ENCODE data around the gene WASL. TPM values are rescaled to one million over a fixed set of nuclear protein-coding genes. Genes with fewer than 3 reads are reported as not detected.

Gene WASL
- total RNA-seq (2022) (42.3 TPM in 2 replicates), Bru-seq, nascent RNA (percentile 94 among the genes with signal in this experiment), BruChase-seq, experiment 1, labeled RNA remaining after a 2-hour chase (percentile 90 among the genes with signal in this experiment), BruChase-seq, experiment 2, labeled RNA remaining after a 6-hour chase (percentile 87 among the genes with signal in this experiment)
- long read RNA-seq, full-length matches to known transcripts = 13 of 21 reads
- long read RNA-seq, partial matches to known transcripts = 3 of 21 reads
- long read RNA-seq, other reads (novel, unspliced or antisense) = 5 of 21 reads

DNA sequence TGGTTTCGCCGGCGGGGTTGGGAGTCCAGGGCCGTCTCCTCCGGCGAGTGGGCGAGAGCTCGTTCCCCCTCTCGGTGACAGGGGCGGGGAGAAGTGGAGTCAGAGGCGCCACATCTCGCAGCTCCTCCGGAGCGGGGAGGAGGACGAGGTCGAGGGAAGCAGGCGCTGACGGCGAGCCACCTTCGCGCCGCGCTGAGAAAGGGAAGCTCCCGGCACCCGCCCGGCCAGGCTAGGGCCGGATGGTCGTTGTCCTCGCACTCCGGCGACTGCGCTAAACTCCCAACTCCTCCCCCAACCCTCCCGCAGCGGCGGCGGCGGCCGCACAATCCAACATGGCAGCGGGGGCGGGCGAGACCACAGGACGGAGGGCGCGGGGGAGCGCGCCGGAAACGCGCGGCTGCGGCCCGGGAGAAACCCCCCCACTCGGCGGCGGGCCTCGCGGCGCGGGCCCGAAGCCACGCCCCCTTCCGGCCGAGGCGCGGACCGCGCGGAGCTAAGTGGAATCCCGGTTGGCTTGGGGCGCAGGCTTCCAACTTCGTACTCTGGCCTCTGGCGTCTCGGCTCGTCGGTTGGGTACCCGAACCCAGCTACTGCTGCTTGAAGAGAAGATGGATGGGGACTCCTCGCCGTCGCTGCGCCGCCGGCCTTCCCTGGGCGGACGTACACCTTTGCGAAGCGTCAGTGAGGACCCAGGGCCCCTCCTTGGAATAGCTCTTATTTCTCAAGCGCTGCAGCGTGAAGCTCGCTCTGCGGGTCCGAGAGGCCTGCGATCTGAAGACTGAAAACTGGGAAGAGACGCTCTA is at the start of gene WASL:
WASL (minus strand) TSS at position 270 of the 803 bp plus-strand sequence; CDS start at position 1, 269 bp downstream.
- H3K4me3 ChIP-seq (ENCODE audit: low read depth, low read length) = peak within 1 kb of the TSS; percentile 100
- peaks cover 30% of the 10 kb centered on the region for H3K4me1 Mint-ChIP-seq (ENCODE audit: low read depth, unreplicated experiment)
- peak; percentile 93 to 96 for DNase-seq
- ChIA-PET POLR2A (interaction anchor here (0.7 to 1.8 kb wide), 9 partner anchors 11 to 191 kb away, joined by 3 to 8 read pairs (median 4); partner anchors contain the start of gene NDUFA5), CTCF (interaction anchor here (1.0 to 1.8 kb wide), 7 partner anchors 11 to 123 kb away, joined by 3 to 7 read pairs (median 5); no protein-coding TSS in a partner anchor)
- intact Hi-C loops (cut with micrococcal nuclease; ENCODE audit: unreplicated experiment) = loop anchor here (1.0 to 5.0 kb wide), 8 partner anchors 24 to 214 kb away; partner anchors contain the start of genes IQUB and NDUFA5
- H3K36me3 ChIP-seq (ENCODE audit: control insufficient read depth, insufficient read depth, low read length) = no peaks in the 10 kb centered on the region; the same call in 1 of the 2 replicates
- H3K4me1 ChIP-seq = peaks cover 20% of the 10 kb centered on the region
- H3K4me3 Mint-ChIP-seq (ENCODE audit: unreplicated experiment) = peak within 1 kb of the TSS; percentile 100
- H3K27ac Mint-ChIP-seq (ENCODE audit: unreplicated experiment) = peak within 1 kb of the TSS; percentile 98
- BruUV-seq (replicated peaks) = no TSS peak
- no peaks in the 10 kb centered on the region for H3K27me3 Mint-ChIP-seq (ENCODE audit: insufficient read depth, unreplicated experiment)
- H3K9me3 Mint-ChIP-seq (ENCODE audit: unreplicated experiment) = no peaks in the 10 kb centered on the region
- TF ChIP-seq, protein P1, sequence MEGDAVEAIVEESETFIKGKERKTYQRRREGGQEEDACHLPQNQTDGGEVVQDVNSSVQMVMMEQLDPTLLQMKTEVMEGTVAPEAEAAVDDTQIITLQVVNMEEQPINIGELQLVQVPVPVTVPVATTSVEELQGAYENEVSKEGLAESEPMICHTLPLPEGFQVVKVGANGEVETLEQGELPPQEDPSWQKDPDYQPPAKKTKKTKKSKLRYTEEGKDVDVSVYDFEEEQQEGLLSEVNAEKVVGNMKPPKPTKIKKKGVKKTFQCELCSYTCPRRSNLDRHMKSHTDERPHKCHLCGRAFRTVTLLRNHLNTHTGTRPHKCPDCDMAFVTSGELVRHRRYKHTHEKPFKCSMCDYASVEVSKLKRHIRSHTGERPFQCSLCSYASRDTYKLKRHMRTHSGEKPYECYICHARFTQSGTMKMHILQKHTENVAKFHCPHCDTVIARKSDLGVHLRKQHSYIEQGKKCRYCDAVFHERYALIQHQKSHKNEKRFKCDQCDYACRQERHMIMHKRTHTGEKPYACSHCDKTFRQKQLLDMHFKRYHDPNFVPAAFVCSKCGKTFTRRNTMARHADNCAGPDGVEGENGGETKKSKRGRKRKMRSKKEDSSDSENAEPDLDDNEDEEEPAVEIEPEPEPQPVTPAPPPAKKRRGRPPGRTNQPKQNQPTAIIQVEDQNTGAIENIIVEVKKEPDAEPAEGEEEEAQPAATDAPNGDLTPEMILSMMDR (IDR thresholded peaks at IDR 0.05; ENCODE audit: insufficient read depth in 1 of 2, low read depth in 1 of 2, low read length in 1 of 2, severe bottlenecking in 1 of 2, unreplicated experiment in 1 of 2) = no peak
- no peaks in the 10 kb centered on the region for H3K27me3 ChIP-seq (replicated peaks; ENCODE audit: control insufficient read depth, insufficient read depth, low read length)
- H3K36me3 Mint-ChIP-seq (ENCODE audit: insufficient read depth, unreplicated experiment) = peaks cover 25% of the 10 kb centered on the region
- no peaks in the 10 kb centered on the region for H3K9me3 ChIP-seq

GRCh38 chr7:123797673-123798531 is 49.1 kb upstream of the WASL start:
- H3K4me3 ChIP-seq (ENCODE audit: low read depth, low read length) = no peak overlapping the region
- Mint-ChIP-seq H3K36me3 (ENCODE audit: insufficient read depth, unreplicated experiment) (peaks cover 4% of the 10 kb centered on the region), H3K27ac (ENCODE audit: unreplicated experiment) (peak overlapping the region; percentile 18), H3K9me3 (ENCODE audit: unreplicated experiment) (peaks cover 32% of the 10 kb centered on the region), H3K4me1 (ENCODE audit: low read depth, unreplicated experiment) (peaks cover 37% of the 10 kb centered on the region), H3K27me3 (ENCODE audit: insufficient read depth, unreplicated experiment) (no peaks in the 10 kb centered on the region), H3K4me3 (ENCODE audit: unreplicated experiment) (peak overlapping the region; percentile 23)
- 0 out of 2 replicates have a peak, but pooled peaks cover 1% of the 10 kb centered on the region for H3K36me3 ChIP-seq (ENCODE audit: control insufficient read depth, insufficient read depth, low read length)
- peak; percentile 44 to 60 for DNase-seq
- POLR2A ChIA-PET = interaction anchor here (1.3 kb wide), 1 partner anchor 49 kb away, joined by 6 read pairs; the partner anchor contains the start of gene WASL
- CTCF ChIA-PET = interaction anchor here (1.0 to 2.0 kb wide), 5 partner anchors 27 to 240 kb away, joined by 3 to 8 read pairs (median 7); no protein-coding TSS in a partner anchor
- TF ChIP-seq, protein P1 (IDR thresholded peaks at IDR 0.05; ENCODE audit: insufficient read depth in 1 of 2, low read depth in 1 of 2, low read length in 1 of 2, severe bottlenecking in 1 of 2, unreplicated experiment in 1 of 2) = peak in 1 of 2 experiments; percentile 49
- peaks cover 36% of the 10 kb centered on the region for H3K4me1 ChIP-seq
- intact Hi-C loops (cut with micrococcal nuclease; ENCODE audit: unreplicated experiment) = loop anchor here (1.0 to 5.0 kb wide), 11 partner anchors 19 to 217 kb away; partner anchors contain the start of gene WASL
- H3K9me3 ChIP-seq = no peaks in the 10 kb centered on the region
- no TSS peak for BruUV-seq (replicated peaks)
- H3K27me3 ChIP-seq (replicated peaks; ENCODE audit: control insufficient read depth, insufficient read depth, low read length) = no peaks in the 10 kb centered on the region
